K562 (cell line): ENCODE results near the gene SEC23IP. TPM values are rescaled to one million over a fixed set of nuclear protein-coding genes. Genes with fewer than 3 reads are reported as not detected.

ENCODE experiments used
- ATAC-seq: fragments of 200-7000 bp; cut with Tn5 transposase; 3 replicates; pipeline ENCODE4 v1.9.1; 2020; ENCODE audit warnings: moderate library complexity
- BruUV-seq: library from RNA; stranded (reverse); fragments of 400-500 nt; replicated peaks from 2 replicates; lab custom pipeline; 2021; lab: Mats Ljungman, UMichigan
- CTCF ChIA-PET: fragments of 300-600 bp; formaldehyde crosslinking; extraction: SDS; loops from one replicate; lab custom pipeline; 2021; ENCODE audit warnings: low intra/inter-chr PET ratio; lab: Yijun Ruan, JAX
- POLR2A ChIA-PET: fragments of 300-600, 350-650 bp; sonication (Branson Sonifier 250); formaldehyde crosslinking; extraction: SDS; loops from one replicate; lab custom pipeline; 2021; ENCODE audit warnings: antibody characterized with exemption, inconsistent platforms; lab: Yijun Ruan, JAX
- DNase-seq, 4 experiments: peaks; one replicate each; pipeline versions ENCODE4 v3.0.0 to v3.0.0-alpha.2; 2011 to 2018; ENCODE audit warnings: low spot score in 3 of 4, mixed read lengths in 3 of 4; ENCODE audit errors: extremely low read depth in 1 of 4
- FAIRE-seq: peaks from 2 replicates; lab custom pipeline; 2011; peaks lifted over from hg19 to GRCh38; lab: Jason Lieb, UNC
- H2AFZ ChIP-seq: 2 replicates; pipeline ENCODE4 v1.6.0; 2011; ENCODE audit warnings: low read depth, low read length, control low read depth, inconsistent platforms
- H3K27ac ChIP-seq: fragments of 200-600 bp; 3 replicates; pipeline ENCODE4 v1.8.0; 2011; ENCODE audit warnings: low read depth, mild to moderate bottlenecking, control low read depth, inconsistent platforms, low read length, moderate library complexity, mixed read lengths; ENCODE audit errors: extremely low read depth
- H3K27me3 ChIP-seq, 2 experiments: fragments of 300-600 bp in 1 of 2; 2 replicates in 1 of 2; 3 replicates in 1 of 2; pipeline versions ENCODE4 v1.6.0 to v1.8.0; 2011; ENCODE audit warnings: inconsistent platforms in 2 of 2, low read length in 2 of 2, mild to moderate bottlenecking in 1 of 2, mixed read lengths in 1 of 2, moderate library complexity in 1 of 2; ENCODE audit not compliant: control insufficient read depth in 2 of 2, insufficient read depth in 2 of 2
- H3K36me3 ChIP-seq: fragments of 300-600 bp; 3 replicates; pipeline ENCODE4 v1.8.0; 2011; ENCODE audit warnings: mild to moderate bottlenecking, low read length, inconsistent platforms; ENCODE audit not compliant: control insufficient read depth, insufficient read depth
- H3K4me1 ChIP-seq, 2 experiments: fragments of 200-600 bp in 1 of 2; replicated peaks in 1 of 2; 2 replicates in 1 of 2; 3 replicates in 1 of 2; pipeline versions ENCODE4 v1.5.1 to v1.8.0; 2011; ENCODE audit warnings: inconsistent platforms in 2 of 2, low read length in 2 of 2, mild to moderate bottlenecking in 1 of 2, mixed read lengths in 1 of 2, moderate library complexity in 1 of 2; ENCODE audit not compliant: control insufficient read depth in 2 of 2, insufficient read depth in 2 of 2
- H3K4me2 ChIP-seq: 2 replicates; pipeline ENCODE4 v1.6.1; 2011; ENCODE audit warnings: low read length, control low read depth, inconsistent platforms, mixed read lengths; ENCODE audit not compliant: insufficient read depth
- H3K4me3 ChIP-seq: fragments of 200-600 bp; sonication (generic), shearing (Covaris generic); 2 replicates; pipeline ENCODE4 v1.5.1; 2016; ENCODE audit warnings: control low read depth, inconsistent platforms
- H3K79me2 ChIP-seq: fragments of 200-600 bp; 3 replicates; pipeline ENCODE4 v1.8.0; 2011; ENCODE audit warnings: low read length, inconsistent platforms; ENCODE audit not compliant: control insufficient read depth, insufficient read depth
- H3K9ac ChIP-seq, 2 experiments: 2 replicates each; pipeline versions ENCODE4 v1.6.0 to v1.6.1; 2011; ENCODE audit warnings: low read depth in 2 of 2, low read length in 2 of 2, control low read depth in 1 of 2, inconsistent platforms in 1 of 2, mild to moderate bottlenecking in 1 of 2, mixed read lengths in 1 of 2; ENCODE audit not compliant: insufficient read depth in 1 of 2
- H3K9me1 ChIP-seq: one replicate; pipeline ENCODE4 v1.6.0; 2011; ENCODE audit warnings: inconsistent platforms, mild to moderate bottlenecking, low read length, moderate library complexity; ENCODE audit not compliant: control insufficient read depth, insufficient read depth
- H3K9me3 ChIP-seq: replicated peaks from 2 replicates; pipeline ENCODE4 v1.5.1; 2011; ENCODE audit warnings: low read depth, low read length, inconsistent platforms; ENCODE audit not compliant: control insufficient read depth, insufficient read depth
- H4K20me1 ChIP-seq: replicated peaks from 2 replicates; pipeline ENCODE4 v1.6.1; 2011; ENCODE audit warnings: low read length, inconsistent platforms, mixed read lengths; ENCODE audit not compliant: control insufficient read depth, insufficient read depth
- BRD9 ChIP-seq: fragments of 450-650 bp; IDR thresholded peaks from 2 replicates; pipeline ENCODE4 v1.6.1; 2018; ENCODE audit warnings: low read depth; ENCODE audit not compliant: partially characterized antibody
- CC2D1A ChIP-seq: fragments of 450-650 bp; IDR thresholded peaks from 2 replicates; pipeline ENCODE4 v1.6.1; 2017; ENCODE audit warnings: mild to moderate bottlenecking
- HNRNPH1 ChIP-seq: fragments of 200-400 bp; formaldehyde crosslinking; optimal IDR thresholded peaks from 2 replicates; pipeline ENCODE3; 2017; ENCODE audit warnings: low read depth, mild to moderate bottlenecking, low read length, moderate library complexity
- MXI1 ChIP-seq: IDR thresholded peaks from 2 replicates; pipeline ENCODE4 v1.6.1; 2011; ENCODE audit warnings: low read depth, mild to moderate bottlenecking, improper control_type of control experiment, low read length
- NFXL1 ChIP-seq: fragments of 450-650 bp; formaldehyde crosslinking; IDR thresholded peaks from 2 replicates; pipeline ENCODE4 v1.4.0; 2021; ENCODE audit warnings: mild to moderate bottlenecking
- NR2C1 ChIP-seq, 2 experiments: fragments of 450-650 bp; IDR thresholded peaks; 2 replicates each; pipeline ENCODE4 v1.6.1; 2017; ENCODE audit warnings: mild to moderate bottlenecking in 2 of 2, antibody characterized with exemption in 1 of 2, inconsistent platforms in 1 of 2, missing compliant biosample characterization in 1 of 2, missing genetic modification characterization in 1 of 2
- RFX5 ChIP-seq: IDR thresholded peaks from 2 replicates; pipeline ENCODE4 v1.6.1; 2011; ENCODE audit warnings: low read depth, mild to moderate bottlenecking, improper control_type of control experiment, low read length
- ZNF3 ChIP-seq: fragments of 250-450 bp; sonication (Bioruptor Pico); IDR thresholded peaks from 2 replicates; pipeline ENCODE4 v1.5.0; 2021; ENCODE audit warnings: mild to moderate bottlenecking, moderate library complexity
- WGBS: fragments of 100-300 bp; shearing (Covaris generic); methylation state at CpG from one replicate; pipeline ENCODE4 v1.1.6; 2016; ENCODE audit warnings: low coverage, mixed read lengths; ENCODE audit not compliant: insufficient coverage; ENCODE audit errors: missing lambda C conversion rate; 5-methylcytosine and 5-hydroxymethylcytosine counted together
- in situ Hi-C: fragments of 300-500 bp; cut with MboI; formaldehyde crosslinking; loops from 4 replicates; pipeline ENCODE4 v1.15.0; 2018; ENCODE audit warnings: inconsistent platforms, mixed read lengths
- intact Hi-C: fragments of 100-400 bp; cut with micrococcal nuclease; formaldehyde crosslinking; loops from 2 replicates; pipeline ENCODE4 v1.14.2; 2022
- polyA plus RNA-seq, 8 experiments: library from polyadenylated mRNA; depleted of rRNA in 4 of 8; stranded (reverse) in 5 of 8; unstranded in 3 of 8; fragments of >200 nt; fragmentation: Nextera tagmentation in 2 of 8; fragmentation: Illumina TruSeq in 1 of 8; extraction: Ambion mirVana in 2 of 8; extraction: Trizol in 1 of 8; gene quantifications; 2 replicates each; pipeline versions ENCODE4 v1.2.1 to v1.2.3, GENCODE V29; 2011 to 2014; ENCODE audit warnings: inconsistent platforms in 1 of 8, missing spikeins in 1 of 8
- total RNA-seq, 7 experiments: library from RNA; depleted of rRNA in 6 of 7; stranded (reverse); fragments of >200 nt in 6 of 7; fragmentation: Illumina TruSeq in 2 of 7; extraction: Trizol in 2 of 7; gene quantifications; 2 replicates each; pipeline versions ENCODE4 v1.2.1 to v1.2.3, GENCODE V29; 2011 to 2021; ENCODE audit warnings: low replicate concordance in 1 of 7
- TF ChIP-seq, protein P1 (sequence below): sonication (generic); formaldehyde crosslinking; IDR thresholded peaks from 2 replicates; pipeline ENCODE4 v1.8.0; 2023; ENCODE audit warnings: mild to moderate bottlenecking, missing genetic modification reagents
- TF ChIP-seq, protein P2 (sequence below): sonication (generic); formaldehyde crosslinking; IDR thresholded peaks from 2 replicates; pipeline ENCODE4 v1.8.1; 2023; ENCODE audit warnings: mild to moderate bottlenecking, missing genetic modification reagents

Gene SEC23IP
- total and polyA plus RNA-seq, 9 of the 15 experiments (the other 6 are each of a cell fraction or from before 2014, with no cell fraction given), result 15.8 to 38.4 (median 22.5) TPM

DNA sequence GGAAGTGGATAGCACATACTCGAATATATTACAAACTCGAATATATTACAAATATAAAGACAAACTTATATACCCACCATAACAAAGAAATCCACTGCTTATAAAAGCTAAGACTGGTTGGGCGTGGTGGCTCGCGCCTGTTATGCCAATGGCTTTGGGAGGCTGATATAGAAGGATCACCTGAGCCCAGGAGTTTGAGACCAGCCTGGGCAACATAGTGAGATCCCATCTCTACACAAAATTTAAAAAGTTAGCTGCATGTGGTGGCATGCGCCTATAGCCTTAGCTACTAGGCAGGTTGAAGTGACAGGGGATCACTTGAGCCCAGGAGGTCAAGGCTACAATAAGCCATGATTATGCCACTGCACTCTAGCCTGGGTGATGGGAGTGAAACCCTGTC lies 40.3 kb upstream of the SEC23IP start:
- Histone ChIP-seq H3K36me3 (peaks cover 72% of the 10 kb centered on the region), H2AFZ (no peak overlapping the region), H4K20me1 (no peaks in the 10 kb centered on the region), H3K9me1 (no peaks in the 10 kb centered on the region), H3K9ac (no peak overlapping the region), H3K79me2 (no peaks in the 10 kb centered on the region), H3K27ac (no peak overlapping the region), H3K4me3 (no peak overlapping the region), H3K27me3 (no peaks in the 10 kb centered on the region), H3K4me1 (no peaks in the 10 kb centered on the region), H3K9me3 (no peaks in the 10 kb centered on the region), H3K4me2 (no peak overlapping the region)
- intact Hi-C loops, result no loop called here
- in situ Hi-C loops, result loop anchor here (5.0 kb wide), 1 partner anchor 100 kb away; no protein-coding TSS in a partner anchor
- no TSS peak for BruUV-seq
- ChIA-PET CTCF (interaction anchor here (0.7 kb wide), 1 partner anchor 415 kb away, joined by 5 read pairs; no protein-coding TSS in a partner anchor), POLR2A (no interaction called here)
- FAIRE-seq (no peak), ATAC-seq (no peak), DNase-seq (no peak)
- TF ChIP-seq RFX5 (no peak), CC2D1A (no peak), ZNF3 (no peak), BRD9 (no peak), NFXL1 (CRISPR knock-in tag) (no peak), HNRNPH1 (no peak), NR2C1 (IDR thresholded peaks at IDR 0.05) (no peak), NR2C1 (tag; IDR thresholded peaks at IDR 0.05) (no peak), MXI1 (no peak)
- TF ChIP-seq, protein P1, sequence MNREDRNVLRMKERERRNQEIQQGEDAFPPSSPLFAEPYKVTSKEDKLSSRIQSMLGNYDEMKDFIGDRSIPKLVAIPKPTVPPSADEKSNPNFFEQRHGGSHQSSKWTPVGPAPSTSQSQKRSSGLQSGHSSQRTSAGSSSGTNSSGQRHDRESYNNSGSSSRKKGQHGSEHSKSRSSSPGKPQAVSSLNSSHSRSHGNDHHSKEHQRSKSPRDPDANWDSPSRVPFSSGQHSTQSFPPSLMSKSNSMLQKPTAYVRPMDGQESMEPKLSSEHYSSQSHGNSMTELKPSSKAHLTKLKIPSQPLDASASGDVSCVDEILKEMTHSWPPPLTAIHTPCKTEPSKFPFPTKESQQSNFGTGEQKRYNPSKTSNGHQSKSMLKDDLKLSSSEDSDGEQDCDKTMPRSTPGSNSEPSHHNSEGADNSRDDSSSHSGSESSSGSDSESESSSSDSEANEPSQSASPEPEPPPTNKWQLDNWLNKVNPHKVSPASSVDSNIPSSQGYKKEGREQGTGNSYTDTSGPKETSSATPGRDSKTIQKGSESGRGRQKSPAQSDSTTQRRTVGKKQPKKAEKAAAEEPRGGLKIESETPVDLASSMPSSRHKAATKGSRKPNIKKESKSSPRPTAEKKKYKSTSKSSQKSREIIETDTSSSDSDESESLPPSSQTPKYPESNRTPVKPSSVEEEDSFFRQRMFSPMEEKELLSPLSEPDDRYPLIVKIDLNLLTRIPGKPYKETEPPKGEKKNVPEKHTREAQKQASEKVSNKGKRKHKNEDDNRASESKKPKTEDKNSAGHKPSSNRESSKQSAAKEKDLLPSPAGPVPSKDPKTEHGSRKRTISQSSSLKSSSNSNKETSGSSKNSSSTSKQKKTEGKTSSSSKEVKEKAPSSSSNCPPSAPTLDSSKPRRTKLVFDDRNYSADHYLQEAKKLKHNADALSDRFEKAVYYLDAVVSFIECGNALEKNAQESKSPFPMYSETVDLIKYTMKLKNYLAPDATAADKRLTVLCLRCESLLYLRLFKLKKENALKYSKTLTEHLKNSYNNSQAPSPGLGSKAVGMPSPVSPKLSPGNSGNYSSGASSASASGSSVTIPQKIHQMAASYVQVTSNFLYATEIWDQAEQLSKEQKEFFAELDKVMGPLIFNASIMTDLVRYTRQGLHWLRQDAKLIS (CRISPR knock-in tag), result no peak
- TF ChIP-seq, protein P2, sequence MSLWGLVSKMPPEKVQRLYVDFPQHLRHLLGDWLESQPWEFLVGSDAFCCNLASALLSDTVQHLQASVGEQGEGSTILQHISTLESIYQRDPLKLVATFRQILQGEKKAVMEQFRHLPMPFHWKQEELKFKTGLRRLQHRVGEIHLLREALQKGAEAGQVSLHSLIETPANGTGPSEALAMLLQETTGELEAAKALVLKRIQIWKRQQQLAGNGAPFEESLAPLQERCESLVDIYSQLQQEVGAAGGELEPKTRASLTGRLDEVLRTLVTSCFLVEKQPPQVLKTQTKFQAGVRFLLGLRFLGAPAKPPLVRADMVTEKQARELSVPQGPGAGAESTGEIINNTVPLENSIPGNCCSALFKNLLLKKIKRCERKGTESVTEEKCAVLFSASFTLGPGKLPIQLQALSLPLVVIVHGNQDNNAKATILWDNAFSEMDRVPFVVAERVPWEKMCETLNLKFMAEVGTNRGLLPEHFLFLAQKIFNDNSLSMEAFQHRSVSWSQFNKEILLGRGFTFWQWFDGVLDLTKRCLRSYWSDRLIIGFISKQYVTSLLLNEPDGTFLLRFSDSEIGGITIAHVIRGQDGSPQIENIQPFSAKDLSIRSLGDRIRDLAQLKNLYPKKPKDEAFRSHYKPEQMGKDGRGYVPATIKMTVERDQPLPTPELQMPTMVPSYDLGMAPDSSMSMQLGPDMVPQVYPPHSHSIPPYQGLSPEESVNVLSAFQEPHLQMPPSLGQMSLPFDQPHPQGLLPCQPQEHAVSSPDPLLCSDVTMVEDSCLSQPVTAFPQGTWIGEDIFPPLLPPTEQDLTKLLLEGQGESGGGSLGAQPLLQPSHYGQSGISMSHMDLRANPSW (CRISPR knock-in tag), result no peak
- WGBS, result 98% methylated on average over 6 of the region's 6 CpGs
